ENCODE results near the gene C1S. TPM values are rescaled to one million over a fixed set of nuclear protein-coding genes. Genes with fewer than 3 reads are reported as not detected.

C1S gene
- total RNA-seq, 2 experiments from 2014 or later = 1.7 to 2.0 TPM

- DNase-seq = no peak
- Mint-ChIP-seq H3K36me3 (no peaks in the 10 kb centered on the region), H3K27ac (no peak overlapping the region), H3K27me3 (no peaks in the 10 kb centered on the region), H3K4me3 (no peak overlapping the region), H3K9me3 (no peaks in the 10 kb centered on the region), H3K4me1 (ENCODE audit: low read depth) (peaks cover 7% of the 10 kb centered on the region)
- intact Hi-C loops (cut with micrococcal nuclease) = no loop called here
- CTCF ChIA-PET = interaction anchor here (0.9 to 2.1 kb wide), 5 partner anchors 13 to 164 kb away, joined by 3 to 12 read pairs (median 4); no protein-coding TSS in a partner anchor
- POLR2A ChIA-PET = no interaction called here
Observed at GRCh38 chr12:7089196-7089871, 28.8 kb downstream of the C1S start.

GRCh38 chr12:7090222-7090998 is 29.9 kb downstream of the C1S start:
- H3K4me3 Mint-ChIP-seq = no peak overlapping the region
- H3K27me3 Mint-ChIP-seq = no peaks in the 10 kb centered on the region
- peaks cover 7% of the 10 kb centered on the region for H3K4me1 Mint-ChIP-seq (ENCODE audit: low read depth)
- intact Hi-C loops (cut with micrococcal nuclease) = loop anchor here (5.0 to 10.0 kb wide), 4 partner anchors 46 to 218 kb away; partner anchors contain the start of genes EMG1, PHB2 and SPSB2
- ChIA-PET CTCF (interaction anchor here (1.2 to 2.1 kb wide), 9 partner anchors 17 to 166 kb away, joined by 3 to 12 read pairs (median 4); partner anchors contain the start of genes C12orf57 and RNU7-1), POLR2A (no interaction called here)
- no peaks in the 10 kb centered on the region for H3K9me3 Mint-ChIP-seq
- DNase-seq = no peak
- H3K27ac Mint-ChIP-seq = no peak overlapping the region
- no peaks in the 10 kb centered on the region for H3K36me3 Mint-ChIP-seq

GRCh38 chr12:7091171-7091570 is 30.7 kb downstream of the C1S start:
- ChIA-PET POLR2A (no interaction called here), CTCF (interaction anchor here (0.8 to 2.1 kb wide), 8 partner anchors 10 to 166 kb away, joined by 3 to 12 read pairs (median 4); partner anchors contain the start of genes C12orf57 and RNU7-1)
- Mint-ChIP-seq H3K27me3 (no peaks in the 10 kb centered on the region), H3K27ac (no peak overlapping the region), H3K4me3 (no peak overlapping the region), H3K4me1 (ENCODE audit: low read depth) (peaks cover 7% of the 10 kb centered on the region), H3K9me3 (no peaks in the 10 kb centered on the region), H3K36me3 (no peaks in the 10 kb centered on the region)
- DNase-seq = no peak
- intact Hi-C loops (cut with micrococcal nuclease) = loop anchor here (5.0 to 10.0 kb wide), 4 partner anchors 46 to 219 kb away; partner anchors contain the start of genes EMG1, PHB2 and SPSB2

GRCh38 chr12:7091660-7092228 is 31.2 kb downstream of the C1S start:
- POLR2A ChIA-PET = no interaction called here
- no peaks in the 10 kb centered on the region for H3K9me3 Mint-ChIP-seq
- H3K36me3 Mint-ChIP-seq = no peaks in the 10 kb centered on the region
- intact Hi-C loops (cut with micrococcal nuclease) = loop anchor here (1.0 to 10.0 kb wide), 6 partner anchors 17 to 219 kb away; partner anchors contain the start of genes EMG1, PHB2, RNU7-1 and SPSB2
- H3K4me1 Mint-ChIP-seq (ENCODE audit: low read depth) = peaks cover 7% of the 10 kb centered on the region
- no peaks in the 10 kb centered on the region for H3K27me3 Mint-ChIP-seq
- DNase-seq = no peak
- peak overlapping the region; percentile 76 for H3K4me3 Mint-ChIP-seq
- no peak overlapping the region for H3K27ac Mint-ChIP-seq
- CTCF ChIA-PET = interaction anchor here (0.5 to 2.1 kb wide), 12 partner anchors 11 to 167 kb away, joined by 3 to 12 read pairs (median 4); partner anchors contain the start of genes C12orf57, LPCAT3 and RNU7-1

GRCh38 chr12:7092229-7092985 is 31.9 kb downstream of the C1S start, which contains the start of gene C1R:
Gene C1R, minus strand, starts transcription at chr12:7092445. Its CDS starts 57 bp downstream, at chr12:7092388.
- CTCF ChIA-PET = interaction anchor here (0.5 to 1.4 kb wide), 13 partner anchors 10 to 223 kb away, joined by 3 to 10 read pairs (median 3); partner anchors contain the start of gene LPCAT3

GRCh38 chr12:7092986-7093460 is 32.5 kb downstream of the C1S start:
- Mint-ChIP-seq H3K9me3 (no peaks in the 10 kb centered on the region), H3K4me1 (ENCODE audit: low read depth) (peaks cover 7% of the 10 kb centered on the region), H3K27ac (no peak overlapping the region), H3K36me3 (peaks cover 2% of the 10 kb centered on the region), H3K4me3 (no peak overlapping the region), H3K27me3 (no peaks in the 10 kb centered on the region)
- no peak for DNase-seq
- ChIA-PET CTCF (interaction anchor here (0.6 to 1.4 kb wide), 12 partner anchors 9 to 223 kb away, joined by 3 to 10 read pairs (median 4); partner anchors contain the start of gene LPCAT3), POLR2A (no interaction called here)
- intact Hi-C loops (cut with micrococcal nuclease) = loop anchor here (1.0 to 10.0 kb wide), 6 partner anchors 15 to 221 kb away; partner anchors contain the start of genes EMG1, PHB2, RNU7-1 and SPSB2

More at GRCh38 chr12:7092229-7092985, 31.9 kb downstream of the C1S start, which contains the start of gene C1R:
- H3K36me3 Mint-ChIP-seq = no peaks in the 10 kb centered on the region
- H3K27me3 Mint-ChIP-seq = no peaks in the 10 kb centered on the region
- no peak within 1 kb of the TSS for H3K27ac Mint-ChIP-seq
- peak within 1 kb of the TSS; percentile 76 for H3K4me3 Mint-ChIP-seq
- intact Hi-C loops (cut with micrococcal nuclease) = loop anchor here (1.0 to 10.0 kb wide), 6 partner anchors 16 to 220 kb away; partner anchors contain the start of genes EMG1, PHB2, RNU7-1 and SPSB2
- DNase-seq = peak; percentile 79
- no peaks in the 10 kb centered on the region for H3K9me3 Mint-ChIP-seq
- POLR2A ChIA-PET = no interaction called here
- peaks cover 7% of the 10 kb centered on the region for H3K4me1 Mint-ChIP-seq (ENCODE audit: low read depth)

GRCh38 chr12:7093486-7093885 is 33.0 kb downstream of the C1S start:
- Mint-ChIP-seq H3K4me1 (ENCODE audit: low read depth) (peaks cover 7% of the 10 kb centered on the region), H3K27me3 (no peaks in the 10 kb centered on the region), H3K36me3 (peaks cover 5% of the 10 kb centered on the region), H3K27ac (no peak overlapping the region), H3K4me3 (no peak overlapping the region), H3K9me3 (no peaks in the 10 kb centered on the region)
- DNase-seq = no peak
- POLR2A ChIA-PET = interaction anchor here (1.4 kb wide), 1 partner anchor 9 kb away, joined by 5 read pairs; no protein-coding TSS in a partner anchor
- intact Hi-C loops (cut with micrococcal nuclease) = loop anchor here (5.0 to 10.0 kb wide), 4 partner anchors 49 to 221 kb away; partner anchors contain the start of genes EMG1, PHB2 and SPSB2
- CTCF ChIA-PET = interaction anchor here (1.1 to 3.7 kb wide), 6 partner anchors 11 to 168 kb away, joined by 3 to 26 read pairs (median 4); partner anchors contain the start of gene C1RL

- DNase-seq = no peak
- no peak overlapping the region for H3K4me3 Mint-ChIP-seq
- H3K9me3 Mint-ChIP-seq = no peaks in the 10 kb centered on the region
- no peaks in the 10 kb centered on the region for H3K27me3 Mint-ChIP-seq
- POLR2A ChIA-PET = interaction anchor here (1.4 kb wide), 1 partner anchor 9 kb away, joined by 5 read pairs; no protein-coding TSS in a partner anchor
- H3K4me1 Mint-ChIP-seq (ENCODE audit: low read depth) = peaks cover 7% of the 10 kb centered on the region
- CTCF ChIA-PET = interaction anchor here (1.3 to 3.7 kb wide), 3 partner anchors 11 to 61 kb away, joined by 3 to 26 read pairs (median 4); partner anchors contain the start of gene C1RL
- no peak overlapping the region for H3K27ac Mint-ChIP-seq
- H3K36me3 Mint-ChIP-seq = peaks cover 8% of the 10 kb centered on the region
- intact Hi-C loops (cut with micrococcal nuclease) = loop anchor here (5.0 to 10.0 kb wide), 4 partner anchors 49 to 222 kb away; partner anchors contain the start of genes EMG1, PHB2 and SPSB2
Observed at GRCh38 chr12:7093892-7094291, 33.4 kb downstream of the C1S start.

- H3K4me3 Mint-ChIP-seq = no peak overlapping the region
- peaks cover 14% of the 10 kb centered on the region for H3K36me3 Mint-ChIP-seq
- peaks cover 7% of the 10 kb centered on the region for H3K4me1 Mint-ChIP-seq (ENCODE audit: low read depth)
- no peak for DNase-seq
- no peaks in the 10 kb centered on the region for H3K9me3 Mint-ChIP-seq
- peak overlapping the region; percentile 46 for H3K27ac Mint-ChIP-seq
- intact Hi-C loops (cut with micrococcal nuclease) = loop anchor here (10.0 kb wide), 1 partner anchor 51 kb away; no protein-coding TSS in a partner anchor
- CTCF ChIA-PET = interaction anchor here (1.1 to 3.7 kb wide), 2 partner anchors 12 to 17 kb away, joined by 4 to 26 read pairs; partner anchors contain the start of gene C1RL
- H3K27me3 Mint-ChIP-seq = no peaks in the 10 kb centered on the region
- POLR2A ChIA-PET = interaction anchor here (0.7 to 0.9 kb wide), 2 partner anchors 11 to 12 kb away, joined by 3 read pairs; no protein-coding TSS in a partner anchor
Observed at GRCh38 chr12:7096006-7096932, 35.8 kb downstream of the C1S start.
